COLO668 (cell line): ENCODE results near the gene ASB3.
"Not testable (repeated sequence)": the region's sequence is repeated elsewhere in the genome, so short reads cannot be mapped to it uniquely, and the experiment has no call there.

ENCODE experiments used
- DNase-seq: peaks from one replicate; lab custom pipeline; 2025; ENCODE audit not compliant: unreplicated experiment; lab: John Stamatoyannopoulos, UW

ASB3 gene

DNA sequence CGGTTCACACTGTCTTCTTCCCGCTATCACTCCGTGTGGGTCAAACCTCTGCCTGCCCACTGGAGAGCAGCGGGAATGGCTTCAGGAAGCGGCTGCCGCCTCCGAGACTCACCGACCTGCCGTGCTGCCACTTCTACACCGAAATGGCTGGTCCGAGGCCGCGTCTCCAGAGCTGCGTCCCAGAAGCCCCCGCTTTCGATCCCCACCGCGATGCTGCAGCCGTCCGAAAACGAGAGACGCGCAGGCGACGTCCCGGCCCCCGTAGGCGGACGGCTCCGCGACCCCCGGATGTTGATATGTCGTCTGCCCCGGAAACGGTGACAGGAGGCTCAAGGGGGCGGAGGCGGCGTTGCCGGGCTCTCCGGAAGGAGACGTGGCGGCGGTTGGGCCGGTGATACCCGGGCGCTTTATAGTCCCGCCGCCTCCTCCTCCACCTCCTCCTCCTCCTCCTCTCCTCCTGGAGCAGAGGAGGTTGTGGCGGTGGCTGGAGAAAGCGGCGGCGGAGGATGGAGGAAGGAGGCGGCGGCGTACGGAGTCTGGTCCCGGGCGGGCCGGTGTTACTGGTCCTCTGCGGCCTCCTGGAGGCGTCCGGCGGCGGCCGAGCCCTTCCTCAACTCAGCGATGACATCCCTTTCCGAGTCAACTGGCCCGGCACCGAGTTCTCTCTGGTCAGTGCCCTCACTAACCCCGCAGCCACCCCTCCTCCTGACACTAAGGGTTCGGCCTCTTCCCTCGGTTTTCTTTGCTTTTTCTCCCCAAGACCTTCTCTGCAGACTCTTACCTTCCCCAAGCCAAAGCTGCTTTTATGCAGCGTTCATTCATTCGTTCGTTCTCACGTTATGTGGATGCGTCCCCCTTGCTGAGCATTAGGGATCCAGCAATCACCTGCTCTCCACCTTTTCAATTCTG is at the start of gene ASB3, which contains the start of gene ERLEC1:
ASB3 (minus strand) TSS at position 249 of the 909 bp plus-strand sequence. CDS start 21,381 bp downstream, outside the sequence.
ERLEC1 (plus strand) TSS at position 340 of the 909 bp plus-strand sequence; CDS start at position 507, 167 bp downstream.
- DNase-seq = peak; percentile 90

DNA sequence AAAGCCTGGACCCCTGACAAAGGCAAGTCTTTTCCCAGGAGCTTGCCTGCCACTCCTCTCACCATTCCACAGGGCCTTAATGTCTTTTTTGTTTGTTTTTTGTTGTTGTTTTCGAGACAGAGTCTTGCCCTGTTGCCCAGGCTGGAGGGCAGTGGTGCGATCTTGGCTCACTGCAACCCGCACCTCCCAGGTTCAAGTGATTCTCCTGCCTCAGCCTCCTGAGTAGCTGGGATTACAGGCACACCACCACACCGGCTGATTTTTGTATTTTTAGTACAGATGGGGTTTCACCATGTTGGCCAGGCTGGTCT is 43.2 kb upstream of the ASB3 start:
- DNase-seq = not testable (repeated sequence)

- DNase-seq = no peak
Observed at GRCh38 chr2:53829273-53829979, 42.7 kb upstream of the ASB3 start.

DNA sequence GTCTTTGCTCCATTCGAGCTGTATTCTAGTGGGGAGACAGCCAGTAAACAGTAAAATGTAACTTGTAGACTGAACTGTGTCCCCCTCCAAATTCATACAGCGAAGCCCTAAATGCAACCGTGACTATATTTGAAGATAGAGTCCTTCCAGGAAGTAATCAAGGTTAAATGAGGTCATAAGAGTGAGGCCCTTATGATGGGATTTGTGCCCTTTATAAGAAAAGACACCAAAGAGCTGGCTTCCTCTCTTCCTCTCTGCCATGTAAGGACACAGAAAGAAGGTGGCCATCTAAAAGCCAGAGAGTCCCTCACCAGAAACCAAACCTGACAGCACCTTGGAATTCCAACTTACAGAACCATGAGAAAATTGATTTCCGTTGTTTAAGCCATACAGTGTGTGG is 41.6 kb upstream of the ASB3 start:
- no peak for DNase-seq

DNA sequence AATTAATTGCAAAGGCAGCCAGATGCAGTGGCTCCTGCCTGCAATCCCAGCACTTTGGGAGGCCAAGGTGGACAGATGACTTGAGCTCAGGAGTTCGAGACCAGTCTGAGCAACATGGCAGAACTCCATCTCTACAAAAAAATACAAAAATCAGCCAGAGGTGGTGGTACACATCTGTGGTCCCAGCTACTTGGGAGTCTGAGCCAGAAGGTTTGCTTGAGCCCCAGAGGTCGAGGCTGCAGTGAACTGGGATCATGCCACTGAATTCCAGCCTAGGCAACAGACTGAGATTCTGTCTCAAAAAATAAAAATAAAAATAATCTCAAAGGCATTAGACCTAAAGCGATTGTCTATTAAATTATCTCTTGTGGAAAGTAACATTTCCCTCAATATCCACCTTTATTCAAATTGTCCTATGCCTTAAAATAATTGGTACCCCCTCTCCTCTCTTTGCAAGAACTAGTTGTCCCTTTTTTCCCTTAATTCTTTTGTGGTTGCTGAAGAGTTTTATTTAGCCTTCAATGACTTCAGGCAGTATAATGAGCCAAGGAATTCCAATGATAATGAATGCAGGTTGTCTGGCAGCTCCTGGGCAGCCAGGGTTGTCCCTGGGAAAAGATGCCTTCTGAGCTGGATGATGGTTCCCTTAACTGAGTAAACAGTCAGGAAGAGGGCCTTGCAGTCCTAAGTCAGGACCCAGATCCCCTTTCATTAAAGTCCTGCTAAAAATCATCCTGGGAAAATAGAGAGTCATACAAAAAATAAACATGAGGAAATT is 40.8 kb upstream of the ASB3 start:
- DNase-seq = no peak

DNA sequence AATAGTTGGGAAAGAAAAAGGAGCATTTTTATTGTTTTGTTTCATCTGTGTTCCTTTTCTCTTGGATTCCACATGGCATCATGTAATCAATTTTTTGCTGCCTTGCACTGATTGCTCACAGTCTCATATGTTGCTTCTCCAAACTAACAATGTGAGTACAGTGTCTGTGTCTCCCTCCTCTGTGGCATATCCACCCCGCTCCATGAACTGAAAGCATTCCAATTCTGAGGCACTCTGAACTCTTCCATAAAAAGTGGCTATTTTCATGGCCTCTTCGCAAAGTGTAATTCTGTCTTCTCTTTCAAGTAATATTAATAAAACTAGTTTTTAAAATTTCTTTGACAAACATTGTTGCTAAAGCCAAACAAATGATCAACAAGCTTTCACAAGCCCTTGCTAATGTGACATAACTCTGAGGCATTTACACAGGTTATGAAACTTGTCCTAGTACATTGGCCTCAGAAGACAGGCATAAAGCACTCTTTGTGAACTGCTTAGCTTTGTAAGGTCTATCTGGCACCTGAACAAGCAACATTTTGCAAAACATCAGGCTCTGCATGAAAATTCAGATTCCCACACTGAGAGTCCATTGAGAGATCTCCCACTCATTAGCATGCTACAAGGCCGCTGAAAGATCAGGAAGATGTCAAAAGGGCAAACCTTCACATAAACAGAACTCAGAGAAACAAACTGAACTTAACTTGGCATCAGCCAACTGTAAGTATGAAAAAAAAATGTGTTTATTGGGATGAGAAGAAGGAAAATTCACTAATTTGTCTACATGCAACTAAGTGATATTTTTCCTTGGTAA is 40.0 kb upstream of the ASB3 start:
- no peak for DNase-seq

DNA sequence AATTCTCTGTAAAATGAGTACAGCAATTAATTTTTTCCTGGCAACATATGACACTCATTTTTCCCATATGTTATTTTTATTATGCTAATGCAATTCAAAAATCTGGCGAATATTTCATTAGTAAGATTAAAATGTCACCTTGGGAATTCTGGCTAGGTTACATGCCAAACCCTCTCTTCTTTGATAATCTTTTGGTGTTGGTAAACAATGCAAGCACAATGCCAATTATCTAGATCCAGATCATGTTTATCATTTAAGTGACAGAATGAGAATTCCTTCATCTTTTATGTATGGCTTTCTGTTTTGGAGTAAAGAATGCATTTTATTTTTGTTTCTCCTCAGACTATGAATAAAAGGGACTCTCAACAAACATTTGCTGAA is 39.3 kb upstream of the ASB3 start:
- DNase-seq = no peak

DNA sequence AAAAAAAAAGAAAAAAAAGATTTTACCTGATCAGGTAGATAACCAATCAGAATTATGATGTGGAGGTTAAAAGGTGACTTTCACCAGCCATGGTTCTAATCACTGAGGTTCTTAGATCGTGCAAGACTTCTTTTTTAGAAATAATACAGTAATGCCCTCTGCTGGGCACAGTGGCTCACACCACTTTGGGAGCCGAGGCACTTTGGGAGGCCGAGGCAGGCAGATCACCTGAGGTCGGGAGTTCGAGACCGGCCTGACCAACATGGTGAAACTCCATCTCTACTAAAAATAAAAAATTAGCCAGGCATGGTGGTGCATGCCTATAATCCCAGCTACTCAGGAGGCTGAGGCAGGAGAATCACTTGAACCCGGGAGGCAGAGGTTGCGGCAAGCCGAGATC is 36.9 kb upstream of the ASB3 start:
- not testable (repeated sequence) for DNase-seq

DNA sequence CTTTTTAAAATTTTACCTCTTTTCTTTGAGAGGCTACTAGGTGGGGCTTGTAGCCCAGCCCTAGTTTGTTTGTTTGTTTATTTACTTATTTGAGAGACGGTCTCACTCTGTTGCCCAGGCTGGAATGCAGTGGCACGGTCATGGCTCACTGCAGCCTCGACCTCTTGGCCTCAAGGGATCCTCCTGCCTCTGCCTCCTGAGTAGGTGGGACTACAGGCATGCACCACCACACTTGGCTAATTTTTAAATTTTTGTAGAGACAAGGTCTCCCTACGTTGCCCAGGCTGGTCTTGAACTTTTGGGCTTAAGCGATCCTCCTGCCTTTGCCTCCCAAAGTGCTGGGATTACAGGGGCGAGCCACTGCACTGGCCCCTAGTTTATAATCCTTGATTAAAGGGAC is 35.1 kb upstream of the ASB3 start:
- no peak for DNase-seq

DNA sequence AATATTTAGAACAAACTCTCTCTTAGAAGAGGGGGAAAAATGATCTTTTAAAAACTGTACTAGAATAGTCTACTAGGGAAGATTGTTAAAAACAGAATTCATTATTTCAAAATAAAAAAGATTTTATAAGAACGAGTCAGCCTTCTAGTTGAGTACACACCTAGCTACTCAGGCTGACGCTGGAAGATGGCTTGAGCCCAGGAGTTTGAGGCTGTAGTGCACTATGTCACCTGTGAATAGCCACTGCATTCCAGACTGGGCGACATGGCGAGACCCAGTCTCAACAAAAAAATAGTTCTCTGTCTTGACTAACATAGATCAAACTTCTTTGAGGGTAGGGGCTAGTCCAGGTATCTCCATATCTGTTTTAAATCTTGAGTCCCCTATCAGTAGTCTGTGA is 34.0 kb upstream of the ASB3 start:
- DNase-seq = no peak

- no peak for DNase-seq
Observed at GRCh38 chr2:53820048-53820447, 33.3 kb upstream of the ASB3 start.

DNA sequence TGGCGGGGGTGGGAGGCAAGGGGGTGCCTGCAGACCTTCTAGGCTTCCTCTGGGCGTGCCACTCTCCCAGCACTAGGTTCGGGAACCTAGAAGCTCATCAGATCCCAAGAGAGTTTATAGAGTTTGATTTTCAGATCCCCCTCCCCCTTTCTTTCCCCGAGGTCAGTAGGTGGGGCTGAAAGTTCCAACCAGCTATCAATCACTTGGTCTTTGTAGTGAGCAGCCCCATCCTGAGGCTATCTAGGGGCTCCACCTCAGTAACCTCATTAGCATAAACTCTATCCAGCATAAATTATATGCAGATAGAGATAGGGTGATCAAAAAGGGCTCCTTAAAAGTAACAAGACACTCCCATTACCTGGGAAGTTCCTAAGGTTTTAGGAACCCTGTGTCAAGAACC is 32.9 kb upstream of the ASB3 start:
- no peak for DNase-seq

DNA sequence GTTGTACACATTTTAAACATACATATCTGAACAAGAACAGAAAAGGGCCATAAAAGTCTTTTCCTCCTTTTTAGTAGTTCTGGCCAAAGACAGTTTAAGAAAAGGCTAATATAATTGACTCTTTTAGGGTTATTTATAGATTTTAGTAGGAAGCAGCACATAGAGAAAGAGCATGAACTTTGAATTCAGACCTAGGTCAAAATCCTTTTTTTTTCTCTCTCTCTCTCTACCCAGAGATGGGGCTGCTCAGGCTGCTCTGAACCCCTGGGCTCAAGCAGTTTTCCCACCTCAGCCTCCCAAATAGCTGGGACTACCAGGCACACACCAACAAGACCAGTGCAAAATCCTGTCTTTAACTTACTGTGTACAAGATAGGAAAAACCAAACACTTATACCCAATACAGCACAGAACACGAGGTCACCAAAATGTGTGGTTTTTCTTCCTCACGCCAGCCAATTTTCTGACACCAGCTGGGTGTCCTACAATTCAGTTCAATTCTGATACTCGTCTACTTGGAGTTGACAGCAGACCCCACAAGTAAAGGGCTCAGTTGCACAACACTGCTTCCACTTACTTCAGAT is 32.2 kb upstream of the ASB3 start:
- no peak for DNase-seq

GRCh38 chr2:53813151-53813550 is 26.4 kb upstream of the ASB3 start:
- no peak for DNase-seq

GRCh38 chr2:53811601-53812000 is 24.8 kb upstream of the ASB3 start:
- DNase-seq = no peak

- DNase-seq = no peak
Observed at GRCh38 chr2:53802617-53803151, 15.9 kb upstream of the ASB3 start.

DNA sequence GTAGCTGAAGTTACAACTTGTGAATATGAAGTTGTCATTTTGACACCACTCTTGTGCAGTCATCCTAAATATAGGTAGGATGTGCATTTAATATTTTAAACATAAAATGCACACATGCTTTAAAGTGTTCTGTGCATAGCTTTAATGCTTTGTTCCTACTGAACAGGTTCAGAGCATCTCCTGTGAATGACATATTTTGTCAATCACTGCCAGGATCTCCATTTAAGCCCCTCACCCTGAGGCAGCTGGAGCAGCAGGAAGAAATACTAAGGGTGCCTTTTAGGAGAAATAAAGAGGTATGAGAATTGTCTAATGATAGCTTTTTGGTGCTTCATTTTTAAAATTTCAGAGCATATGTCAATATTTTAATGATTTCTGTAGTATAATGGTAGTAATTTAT is 14.8 kb upstream of the ASB3 start:
- no peak for DNase-seq

- DNase-seq = no peak
Observed at GRCh38 chr2:53793821-53794220, 7.1 kb upstream of the ASB3 start.

GRCh38 chr2:53793261-53793660 is 6.5 kb upstream of the ASB3 start:
- no peak for DNase-seq

DNA sequence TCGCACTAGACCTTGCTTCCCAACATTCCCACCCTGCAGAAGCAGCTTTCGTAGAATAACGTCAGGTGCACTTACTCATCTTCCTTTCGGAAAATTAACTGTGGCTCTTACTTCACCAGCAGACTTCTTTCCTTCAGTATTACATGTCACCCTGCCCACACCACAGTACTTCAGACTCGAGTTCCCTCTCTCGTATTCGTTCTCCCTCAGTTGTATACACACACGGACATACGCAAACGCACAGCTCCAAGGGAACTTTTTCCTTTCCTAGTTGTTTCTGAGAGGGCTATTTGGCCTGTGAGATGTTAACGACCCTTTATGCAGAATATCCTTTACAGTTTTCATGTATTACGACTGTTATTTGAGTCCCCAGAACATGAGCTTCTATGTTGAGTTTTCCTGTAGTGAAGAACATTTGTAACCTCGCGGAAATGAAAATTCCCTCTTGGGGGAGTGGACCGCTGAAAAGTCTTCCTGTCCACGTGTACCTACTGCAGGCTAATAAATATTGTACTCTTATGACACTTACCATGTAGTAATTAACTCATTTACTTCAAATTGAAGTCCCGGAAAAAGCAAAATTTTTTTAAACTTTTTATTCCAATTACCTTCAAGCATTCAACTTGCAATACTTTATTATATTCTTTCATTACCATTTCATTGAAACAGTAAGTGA is 999 bp upstream of the ASB3 start:
- DNase-seq = no peak
